Natural killer cell (primary cell): ENCODE results near the gene C22orf39. TPM values are rescaled to one million over a fixed set of nuclear protein-coding genes. Genes with fewer than 3 reads are reported as not detected.
A peak's percentile ranks its signal among the peaks of the same experiment; 100 is the strongest.

Experiments
- ATAC-seq, 3 donors: fragments of 150-1000 bp in 2 of 3; fragments of 200-7000 bp in 1 of 3; cut with Tn5 transposase; 1 replicate in 1 of 3; 2 replicates in 2 of 3; pipeline ENCODE4 v1.10.0; 2021; ENCODE audit warnings: mild to moderate bottlenecking in 2 of 3, moderate library complexity in 2 of 3
- DNase-seq, 2 donors: peaks; one replicate each; pipeline versions ENCODE4 v3.0.0 to v3.0.0-alpha.2; 2013 to 2021; ENCODE audit warnings: mixed read lengths in 1 of 2
- H3K27ac ChIP-seq: one replicate; pipeline ENCODE4 v1.5.1; 2013; ENCODE audit warnings: mild to moderate bottlenecking, low read length
- H3K27me3 ChIP-seq: one replicate; pipeline ENCODE4 v1.6.1; 2013; ENCODE audit warnings: low read length; ENCODE audit not compliant: control insufficient read depth, insufficient read depth
- H3K36me3 ChIP-seq: one replicate; pipeline ENCODE4 v1.6.1; 2013; ENCODE audit warnings: low read length; ENCODE audit not compliant: control insufficient read depth, insufficient read depth
- H3K4me1 ChIP-seq: one replicate; pipeline ENCODE4 v1.6.1; 2013; ENCODE audit warnings: low read length; ENCODE audit not compliant: control insufficient read depth, insufficient read depth
- H3K4me3 ChIP-seq: one replicate; pipeline ENCODE4 v1.5.1; 2013; ENCODE audit warnings: low read length
- H3K9me3 ChIP-seq: one replicate; pipeline ENCODE4 v1.6.1; 2013; ENCODE audit warnings: low read length; ENCODE audit not compliant: control insufficient read depth, insufficient read depth
- H3K27ac Mint-ChIP-seq, 2 donors: one replicate each; pipeline ENCODE4 v1.8.0; 2022; ENCODE audit warnings: mild to moderate bottlenecking in 2 of 2, mixed read lengths in 2 of 2, moderate library complexity in 1 of 2
- H3K27me3 Mint-ChIP-seq, 2 donors: one replicate each; pipeline ENCODE4 v1.8.0; 2022; ENCODE audit warnings: low read depth in 2 of 2, mixed read lengths in 2 of 2
- H3K36me3 Mint-ChIP-seq: one replicate; pipeline ENCODE4 v1.8.0; 2022; ENCODE audit warnings: mixed read lengths
- H3K4me1 Mint-ChIP-seq, 2 donors: one replicate each; pipeline ENCODE4 v1.8.0; 2022; ENCODE audit warnings: mixed read lengths in 2 of 2
- H3K4me3 Mint-ChIP-seq: one replicate; pipeline ENCODE4 v1.8.0; 2022; ENCODE audit warnings: mild to moderate bottlenecking, moderate library complexity, mixed read lengths
- H3K9me3 Mint-ChIP-seq, 2 donors: one replicate each; pipeline ENCODE4 v1.8.0; 2022; ENCODE audit warnings: mixed read lengths in 2 of 2
- WGBS: methylation state at CpG from one replicate; pipeline ENCODE4 v1.1.7; 2013; ENCODE audit warnings: missing lambda C conversion rate; ENCODE audit not compliant: insufficient coverage; 5-methylcytosine and 5-hydroxymethylcytosine counted together
- intact Hi-C: fragments of 100-400 bp; cut with micrococcal nuclease; formaldehyde crosslinking; loops from one replicate; pipeline ENCODE4 v1.14.2; 2022
- total RNA-seq, 4 donors: library from RNA; stranded (reverse); fragments of 120-200 nt in 1 of 4; gene quantifications; one replicate each; pipeline versions ENCODE4 v1.2.3 to v1.2.4, GENCODE V29; 2013 to 2022
- TF ChIP-seq, protein P1 (sequence below): fragments of 200-600 bp; IDR thresholded peaks from one replicate; pipeline ENCODE4 v1.8.0; 2022; ENCODE audit warnings: antibody characterized with exemption

The C22orf39 gene
- total RNA-seq, 3 donors from 2014 or later (not counting 1 experiment from before 2014, with no cell fraction given) = 45.4 to 53.3 (median 50.2) TPM

DNA sequence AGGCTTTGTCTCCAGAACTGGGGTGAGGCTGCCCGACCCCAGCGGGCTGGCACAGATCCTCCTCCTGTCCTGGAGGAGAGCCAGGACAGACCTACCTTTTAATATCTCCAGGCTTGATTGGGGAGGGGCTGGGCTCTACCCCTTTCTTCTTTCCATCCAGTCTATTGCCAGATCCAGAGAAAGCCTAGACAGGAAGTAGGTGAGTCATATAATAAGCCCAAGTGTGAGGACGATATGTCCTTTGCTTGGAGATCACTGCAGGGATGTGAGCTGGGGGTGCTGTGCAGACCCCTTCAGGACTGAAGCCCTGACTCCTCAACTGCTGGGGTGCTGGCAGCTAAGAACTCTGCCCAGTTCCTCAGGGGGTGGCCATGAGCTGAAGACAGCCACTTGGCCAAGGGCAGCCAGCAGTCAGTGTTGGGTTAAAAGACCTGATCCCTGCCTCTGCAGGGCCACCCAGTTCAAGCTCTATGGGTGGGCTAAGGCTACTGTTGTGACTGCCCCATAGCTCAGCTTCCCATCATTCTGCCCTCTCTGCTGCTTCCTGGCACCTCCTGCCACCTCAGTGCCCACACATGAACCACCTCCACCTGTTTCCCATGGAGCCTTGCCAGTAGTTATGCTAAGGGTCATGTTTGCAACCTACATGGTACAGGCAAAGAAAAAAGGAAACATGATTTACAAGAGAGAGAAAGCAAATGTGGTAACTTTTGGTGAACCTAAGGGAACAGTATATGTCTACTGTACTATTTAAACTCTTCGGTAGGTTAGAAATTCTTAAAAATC lies 8.3 kb upstream of the C22orf39 start:
- TF ChIP-seq, protein P1, sequence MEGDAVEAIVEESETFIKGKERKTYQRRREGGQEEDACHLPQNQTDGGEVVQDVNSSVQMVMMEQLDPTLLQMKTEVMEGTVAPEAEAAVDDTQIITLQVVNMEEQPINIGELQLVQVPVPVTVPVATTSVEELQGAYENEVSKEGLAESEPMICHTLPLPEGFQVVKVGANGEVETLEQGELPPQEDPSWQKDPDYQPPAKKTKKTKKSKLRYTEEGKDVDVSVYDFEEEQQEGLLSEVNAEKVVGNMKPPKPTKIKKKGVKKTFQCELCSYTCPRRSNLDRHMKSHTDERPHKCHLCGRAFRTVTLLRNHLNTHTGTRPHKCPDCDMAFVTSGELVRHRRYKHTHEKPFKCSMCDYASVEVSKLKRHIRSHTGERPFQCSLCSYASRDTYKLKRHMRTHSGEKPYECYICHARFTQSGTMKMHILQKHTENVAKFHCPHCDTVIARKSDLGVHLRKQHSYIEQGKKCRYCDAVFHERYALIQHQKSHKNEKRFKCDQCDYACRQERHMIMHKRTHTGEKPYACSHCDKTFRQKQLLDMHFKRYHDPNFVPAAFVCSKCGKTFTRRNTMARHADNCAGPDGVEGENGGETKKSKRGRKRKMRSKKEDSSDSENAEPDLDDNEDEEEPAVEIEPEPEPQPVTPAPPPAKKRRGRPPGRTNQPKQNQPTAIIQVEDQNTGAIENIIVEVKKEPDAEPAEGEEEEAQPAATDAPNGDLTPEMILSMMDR = no peak
- Mint-ChIP-seq H3K4me1 (peaks cover 0 to 4% of the 10 kb centered on the region in 2 donors), H3K27me3 (no peaks in the 10 kb centered on the region), H3K4me3 (no peak overlapping the region), H3K9me3 (no peaks in the 10 kb centered on the region), H3K27ac (no peak overlapping the region), H3K36me3 (peaks cover 14% of the 10 kb centered on the region)
- intact Hi-C loops = no loop called here
- H3K4me3 ChIP-seq = no peak overlapping the region
- H3K9me3 ChIP-seq = no peaks in the 10 kb centered on the region
- WGBS = 93% methylated on average over 4 of the region's 4 CpGs
- H3K4me1 ChIP-seq = no peaks in the 10 kb centered on the region
- H3K36me3 ChIP-seq = peaks cover 50% of the 10 kb centered on the region
- H3K27ac ChIP-seq = no peak overlapping the region
- DNase-seq (no peak), ATAC-seq (peak in 1 of 3 donors; percentile 24)
- H3K27me3 ChIP-seq = no peaks in the 10 kb centered on the region

DNA sequence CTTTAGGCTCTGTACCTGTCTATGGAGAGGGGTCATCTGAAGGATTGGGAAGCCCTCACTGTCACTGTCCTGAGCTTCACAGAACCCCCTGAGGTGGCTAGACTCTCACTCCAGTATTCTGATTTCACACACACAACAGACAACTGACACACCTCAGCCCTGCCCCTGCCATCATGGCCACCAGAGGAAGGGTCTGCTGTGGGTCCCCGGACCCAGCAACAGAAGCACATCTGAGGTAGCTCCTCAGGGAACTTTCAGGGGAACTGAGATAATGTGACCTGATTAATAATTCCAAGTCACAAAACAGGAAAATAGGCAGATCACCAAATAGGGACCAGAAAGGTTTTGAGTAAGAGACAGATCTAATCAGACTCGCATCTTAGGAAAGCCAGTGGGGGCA lies 7.5 kb upstream of the C22orf39 start:
- TF ChIP-seq, protein P1 = no peak
- no peaks in the 10 kb centered on the region for H3K9me3 Mint-ChIP-seq
- ATAC-seq (no peak), DNase-seq (no peak)
- Histone ChIP-seq H3K27me3 (no peaks in the 10 kb centered on the region), H3K4me1 (no peaks in the 10 kb centered on the region), H3K9me3 (no peaks in the 10 kb centered on the region), H3K4me3 (no peak overlapping the region), H3K27ac (no peak overlapping the region), H3K36me3 (peaks cover 48% of the 10 kb centered on the region)
- H3K36me3 Mint-ChIP-seq = peaks cover 14% of the 10 kb centered on the region
- 98% methylated on average over 2 of the region's 2 CpGs for WGBS
- no peak overlapping the region for H3K4me3 Mint-ChIP-seq
- H3K27me3 Mint-ChIP-seq = no peaks in the 10 kb centered on the region
- intact Hi-C loops = no loop called here
- H3K27ac Mint-ChIP-seq = no peak overlapping the region
- H3K4me1 Mint-ChIP-seq = peaks cover 0 to 4% of the 10 kb centered on the region in 2 donors

DNA sequence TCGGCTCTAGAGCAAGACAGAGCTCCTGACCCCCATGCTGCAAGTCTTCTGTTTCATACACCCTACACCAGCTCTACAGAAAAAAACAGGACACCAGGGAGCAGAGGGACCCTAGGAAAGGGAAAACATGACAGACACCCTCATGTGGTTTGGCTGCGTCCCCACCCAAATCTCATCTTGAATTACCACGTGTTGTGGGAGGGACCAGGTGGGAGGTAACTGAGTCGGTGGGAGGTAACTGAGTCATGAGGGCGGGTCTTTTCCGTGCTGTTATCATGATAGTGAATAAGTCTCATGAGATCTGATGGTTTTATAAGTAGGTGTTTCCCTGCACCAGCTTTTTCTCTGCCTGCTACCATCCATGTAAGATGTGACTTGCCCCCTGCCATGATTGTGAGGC lies 6.6 kb upstream of the C22orf39 start:
- Histone ChIP-seq H3K27me3 (no peaks in the 10 kb centered on the region), H3K27ac (no peak overlapping the region), H3K4me1 (no peaks in the 10 kb centered on the region), H3K9me3 (no peaks in the 10 kb centered on the region), H3K36me3 (peaks cover 47% of the 10 kb centered on the region), H3K4me3 (no peak overlapping the region)
- H3K27ac Mint-ChIP-seq = no peak overlapping the region
- ATAC-seq (no peak), DNase-seq (no peak)
- WGBS = 84% methylated on average over 6 of the region's 6 CpGs
- H3K9me3 Mint-ChIP-seq = no peaks in the 10 kb centered on the region
- peaks cover 14% of the 10 kb centered on the region for H3K36me3 Mint-ChIP-seq
- H3K27me3 Mint-ChIP-seq = no peaks in the 10 kb centered on the region
- intact Hi-C loops = no loop called here
- H3K4me1 Mint-ChIP-seq = peaks cover 0 to 4% of the 10 kb centered on the region in 2 donors
- TF ChIP-seq, protein P1 = no peak
- H3K4me3 Mint-ChIP-seq = no peak overlapping the region

DNA sequence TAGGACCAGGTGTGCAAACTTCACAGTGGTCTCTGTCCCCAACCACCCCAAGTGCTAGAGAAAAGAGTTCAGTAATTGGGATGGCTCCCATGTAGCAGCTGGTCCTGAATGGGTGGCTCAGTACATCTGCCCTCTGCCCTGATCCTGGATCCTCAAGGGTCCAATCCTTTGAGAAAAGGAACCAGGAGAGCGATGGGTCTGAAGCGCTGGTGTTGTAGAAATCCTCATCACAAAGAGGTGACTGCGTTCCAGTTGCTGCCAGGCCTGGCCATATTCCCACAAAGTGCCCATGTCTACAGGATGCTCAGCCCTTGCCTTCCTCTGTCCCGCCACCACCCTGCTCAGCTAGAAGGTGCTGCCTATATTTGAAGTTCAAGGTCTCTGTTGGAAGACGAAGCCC lies 6.2 kb upstream of the C22orf39 start:
- Mint-ChIP-seq H3K9me3 (no peaks in the 10 kb centered on the region), H3K27me3 (no peaks in the 10 kb centered on the region), H3K36me3 (peaks cover 14% of the 10 kb centered on the region), H3K27ac (no peak overlapping the region), H3K4me3 (no peak overlapping the region), H3K4me1 (peaks cover under 1 to 4% of the 10 kb centered on the region in 2 donors)
- DNase-seq (no peak), ATAC-seq (no peak)
- H3K4me1 ChIP-seq = peaks cover 2% of the 10 kb centered on the region
- intact Hi-C loops = no loop called here
- H3K36me3 ChIP-seq = peaks cover 47% of the 10 kb centered on the region
- no peaks in the 10 kb centered on the region for H3K9me3 ChIP-seq
- WGBS = 96% methylated on average over 5 of the region's 5 CpGs
- H3K27me3 ChIP-seq = no peaks in the 10 kb centered on the region
- no peak overlapping the region for H3K27ac ChIP-seq
- TF ChIP-seq, protein P1 = no peak
- H3K4me3 ChIP-seq = no peak overlapping the region
